AG09309 (cell line): ENCODE measurements around the gene MORN1.

Source experiments
- DNase-seq: peaks from one replicate; pipeline ENCODE4 v3.0.0-alpha.2; 2010; ENCODE audit warnings: low read depth
- H3K4me3 ChIP-seq: 2 replicates; pipeline ENCODE4 v1.5.1; 2011; ENCODE audit warnings: mild to moderate bottlenecking, low read depth, low read length, moderate library complexity; ENCODE audit not compliant: control insufficient read depth
- CTCF ChIP-seq: IDR thresholded peaks from 2 replicates; pipeline ENCODE4 v1.5.1; 2011; ENCODE audit warnings: mild to moderate bottlenecking, low read depth, low read length, inconsistent platforms; ENCODE audit not compliant: insufficient read depth, control insufficient read depth; ENCODE audit errors: missing control alignments

Gene MORN1

DNA sequence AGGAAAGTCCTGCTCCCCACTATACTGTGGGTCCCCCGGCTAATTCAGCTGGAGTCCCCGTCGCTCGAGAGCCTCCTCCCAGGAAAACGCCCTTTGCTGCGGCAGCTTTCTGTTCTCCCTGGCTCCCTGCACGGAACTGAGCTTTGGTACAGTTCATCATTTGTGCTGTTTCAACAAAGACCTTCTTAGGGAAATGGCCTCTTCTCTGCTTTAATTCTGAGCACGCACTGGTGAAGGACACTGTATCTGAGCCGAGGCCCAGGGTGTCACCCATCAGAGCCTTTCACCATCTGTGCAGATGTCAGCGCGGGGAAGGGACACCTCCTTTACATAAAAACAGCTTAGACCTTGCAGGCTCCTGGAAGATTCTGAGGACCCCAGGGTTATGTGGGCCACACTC is 34.5 kb upstream of the MORN1 start:
- DNase-seq, result no peak
- H3K4me3 ChIP-seq, result no peak overlapping the region
- TF ChIP-seq CTCF, result no peak

DNA sequence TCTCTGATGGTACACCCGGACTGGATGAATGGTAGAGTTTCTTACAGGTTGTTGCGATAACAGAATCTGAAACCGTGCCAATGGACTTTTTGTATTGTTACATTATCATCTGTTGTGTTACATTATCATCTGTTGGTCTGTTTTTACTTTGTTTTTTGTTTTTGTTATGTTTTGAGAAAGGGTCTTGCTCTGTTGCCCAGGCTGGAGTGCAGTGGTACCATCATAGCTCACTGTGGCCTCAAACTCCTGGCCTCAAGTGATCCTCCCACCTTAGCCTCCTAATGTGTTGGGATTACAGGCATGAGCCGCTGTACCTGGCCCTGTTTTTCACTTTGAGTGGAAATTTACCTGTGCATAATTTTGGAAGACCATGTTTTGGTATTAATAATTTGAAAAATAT is 31.2 kb upstream of the MORN1 start:
- DNase-seq, result no peak
- TF ChIP-seq CTCF, result no peak
- H3K4me3 ChIP-seq, result no peak overlapping the region

DNA sequence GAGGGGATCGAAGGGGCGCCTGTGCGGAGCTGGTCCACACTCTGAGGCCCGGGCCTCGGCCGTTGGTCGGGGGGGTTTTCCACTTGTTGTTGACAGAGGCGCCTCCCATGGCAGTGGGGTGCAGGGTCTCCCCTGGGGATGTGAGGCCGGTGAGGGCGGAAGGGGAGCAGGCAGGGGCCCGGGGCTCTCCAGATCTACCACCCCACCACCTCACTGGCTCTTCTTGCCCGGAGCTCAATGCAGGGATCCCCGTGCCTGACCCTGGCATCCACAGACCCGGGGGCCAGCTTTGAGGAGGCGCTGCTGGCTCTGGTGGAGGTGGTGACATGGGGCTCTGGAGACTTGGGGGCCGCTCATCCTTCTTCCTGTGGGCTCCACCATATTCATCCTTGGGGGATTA is 28.1 kb upstream of the MORN1 start:
- H3K4me3 ChIP-seq, result no peak overlapping the region
- no peak for DNase-seq
- no peak for TF ChIP-seq CTCF

DNA sequence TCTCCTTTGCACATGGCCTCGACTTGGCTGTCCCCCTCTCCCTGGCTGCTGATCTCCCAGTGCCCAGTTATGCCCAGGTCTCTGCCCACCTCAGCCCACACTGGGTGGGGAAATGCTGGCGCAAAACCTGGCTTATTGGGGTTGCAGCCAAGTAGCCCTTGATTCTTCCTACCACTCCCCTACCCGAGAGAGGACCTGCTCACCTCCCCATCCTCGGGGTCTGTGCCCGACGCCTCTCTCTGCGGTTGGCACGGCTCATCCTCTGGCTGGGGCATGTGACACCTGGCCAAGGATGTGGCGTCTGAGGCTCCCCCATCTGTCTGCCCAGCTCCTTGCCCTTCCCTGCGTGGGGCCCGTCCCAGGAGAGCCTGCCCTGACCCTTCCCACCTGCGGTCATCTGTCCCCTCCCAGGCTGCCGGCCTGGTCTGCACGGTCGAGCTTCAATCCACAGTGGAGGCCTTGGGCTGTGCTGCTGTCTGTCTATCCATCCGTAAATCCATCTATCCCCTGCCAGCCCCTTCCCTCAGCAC is 27.5 kb upstream of the MORN1 start:
- no peak for DNase-seq
- H3K4me3 ChIP-seq, result no peak overlapping the region
- TF ChIP-seq CTCF, result no peak

- DNase-seq, result no peak
- no peak for TF ChIP-seq CTCF
- H3K4me3 ChIP-seq, result no peak overlapping the region
Observed at GRCh38 chr1:2417833-2418225, 26.5 kb upstream of the MORN1 start.

GRCh38 chr1:2417083-2417832 is 25.9 kb upstream of the MORN1 start:
- no peak overlapping the region for H3K4me3 ChIP-seq
- no peak for DNase-seq
- no peak for TF ChIP-seq CTCF

DNA sequence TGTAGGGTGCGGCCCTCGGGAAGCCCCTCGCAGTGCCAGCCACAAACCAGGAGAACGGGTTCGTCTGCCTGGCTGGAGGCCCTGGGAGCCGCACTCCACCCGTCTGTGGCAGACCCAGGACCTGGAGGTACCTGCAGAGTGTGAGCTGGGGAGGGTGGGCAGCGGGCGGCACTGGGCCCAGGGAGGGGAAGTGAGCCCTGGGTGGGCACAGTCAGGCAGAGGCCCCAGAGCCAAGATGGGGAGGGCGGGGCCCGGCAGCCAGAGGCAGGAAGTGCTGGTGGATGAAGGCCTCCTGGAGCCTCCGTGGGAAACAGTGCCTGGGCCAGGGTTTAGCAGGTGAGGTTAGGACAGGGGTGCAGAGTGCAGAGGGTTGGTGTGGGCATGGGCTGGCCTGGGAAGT is 25.0 kb upstream of the MORN1 start:
- H3K4me3 ChIP-seq, result no peak overlapping the region
- DNase-seq, result no peak
- TF ChIP-seq CTCF, result no peak
